GM19324 (cell line): ENCODE measurements around the gene GRID1.
"Not testable (repeated sequence)": the region's sequence is repeated elsewhere in the genome, so short reads cannot be mapped to it uniquely, and the experiment has no call there.

Source experiments
- ATAC-seq: cut with Tn5 transposase; IDR thresholded peaks from one replicate; pipeline ENCODE4 v1.9.1; 2021; ENCODE audit warnings: mild to moderate bottlenecking, moderate library complexity; ENCODE audit not compliant: unreplicated experiment, low FRiP score

GRID1 gene

DNA sequence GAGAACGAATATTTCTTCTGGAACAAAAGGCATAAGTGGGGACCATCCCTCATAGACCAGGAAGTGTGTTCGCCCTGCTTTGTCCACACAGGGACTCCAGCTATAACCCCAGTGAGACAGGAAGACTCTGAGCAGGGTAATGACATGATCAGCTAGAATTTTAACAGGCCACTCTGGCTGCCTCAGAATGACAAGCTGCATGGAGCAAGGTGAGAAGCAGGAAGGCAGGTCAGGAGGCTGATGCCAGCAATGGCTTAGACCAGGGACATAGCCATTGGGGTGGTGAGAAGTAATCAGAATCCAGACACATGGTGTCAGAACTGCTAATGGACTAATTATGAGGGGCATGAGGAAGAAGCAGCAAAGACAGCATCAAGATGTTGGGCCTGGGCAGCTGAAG lies 264.6 kb downstream of the GRID1 start:
- ATAC-seq = no peak

DNA sequence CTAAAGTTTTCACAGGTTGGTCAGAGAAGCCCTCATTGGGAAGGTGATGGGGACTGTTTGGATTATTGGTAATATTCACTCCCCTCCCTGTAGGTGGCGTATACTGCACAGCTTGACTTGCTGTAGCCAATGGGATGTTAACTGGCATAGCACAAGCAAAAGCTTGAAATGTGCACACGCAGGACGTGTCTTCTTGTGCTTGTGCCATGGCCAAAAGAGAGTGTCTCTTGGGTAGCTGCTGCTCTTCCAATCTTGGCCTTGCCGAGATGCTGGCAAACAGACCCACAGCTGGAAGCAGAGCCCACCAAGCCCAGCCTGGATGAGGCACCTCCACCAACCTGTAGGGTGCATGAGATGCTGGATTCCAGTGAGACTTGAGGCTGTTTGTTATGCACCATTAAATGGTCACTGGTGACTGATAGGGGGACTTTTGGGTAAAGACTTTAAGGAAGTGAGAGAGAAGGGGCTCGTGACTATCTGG lies 266.0 kb downstream of the GRID1 start:
- no peak for ATAC-seq

DNA sequence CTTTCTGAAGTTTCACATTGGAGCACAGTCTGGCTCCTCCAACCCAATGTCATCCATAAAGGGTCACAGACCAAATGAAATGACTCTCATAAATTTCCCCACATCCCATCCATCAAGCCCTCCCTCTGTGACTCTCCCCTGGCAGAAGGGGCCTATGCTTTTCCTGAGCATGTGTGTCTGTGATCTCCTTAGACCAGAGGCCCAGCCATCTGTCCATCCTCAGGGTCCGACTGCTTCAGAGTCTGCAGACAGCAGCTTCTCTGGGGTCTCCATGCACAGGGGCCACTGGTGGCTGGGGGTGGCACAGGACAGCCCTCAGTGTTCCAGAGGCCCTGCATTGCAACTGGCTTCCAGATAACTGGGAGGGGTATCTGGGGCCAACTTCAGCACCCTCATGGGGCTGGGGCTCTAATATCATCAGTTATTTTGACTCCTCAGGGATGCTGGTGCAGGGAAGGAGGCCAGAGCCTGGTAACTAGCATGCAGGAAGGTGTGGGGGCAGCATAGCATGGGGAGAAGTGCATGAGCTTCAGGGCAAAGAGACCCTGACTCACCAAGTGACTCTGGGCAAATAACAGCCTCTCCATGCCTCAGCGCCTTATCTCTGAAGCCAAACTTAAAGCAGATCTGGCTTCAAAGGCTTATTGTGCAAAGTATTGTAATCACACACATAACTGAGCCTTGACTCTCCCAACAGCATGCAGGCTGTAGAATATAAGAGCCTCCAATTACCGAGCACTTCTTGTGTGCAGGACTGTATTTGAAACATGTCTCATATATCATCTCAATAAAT lies 266.9 kb downstream of the GRID1 start:
- ATAC-seq = no peak

DNA sequence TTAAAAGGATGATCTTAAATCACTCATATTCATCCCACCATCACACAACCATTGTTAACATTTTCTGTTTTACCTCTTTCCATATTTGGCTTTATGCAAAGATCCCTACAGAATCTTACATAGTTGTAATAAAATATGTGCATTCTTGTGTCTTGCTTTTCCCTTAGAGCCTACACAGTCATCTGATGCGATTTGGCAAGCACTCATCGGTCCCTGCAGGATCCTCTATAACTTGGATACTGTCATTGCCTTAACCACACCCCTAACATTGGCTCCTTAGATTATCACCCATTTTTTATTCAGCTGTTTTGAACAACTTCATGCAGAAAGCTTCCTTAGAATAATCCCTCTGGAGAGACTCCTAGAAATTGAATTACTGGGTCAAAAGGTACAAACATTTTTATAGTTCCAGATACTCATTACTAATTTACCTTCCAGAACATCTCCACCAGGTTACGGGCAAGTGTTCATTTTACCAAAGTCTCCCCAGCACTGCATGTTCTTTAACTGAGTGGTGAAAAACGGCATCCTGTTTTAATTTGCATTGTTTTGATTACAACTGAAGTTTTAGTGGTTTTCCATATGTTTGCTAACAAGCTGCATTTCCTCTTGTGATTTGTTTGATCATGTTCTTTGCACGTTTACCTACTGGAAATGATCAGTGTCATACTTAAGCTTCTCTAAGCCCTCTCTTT lies 268.3 kb downstream of the GRID1 start:
- ATAC-seq = no peak

DNA sequence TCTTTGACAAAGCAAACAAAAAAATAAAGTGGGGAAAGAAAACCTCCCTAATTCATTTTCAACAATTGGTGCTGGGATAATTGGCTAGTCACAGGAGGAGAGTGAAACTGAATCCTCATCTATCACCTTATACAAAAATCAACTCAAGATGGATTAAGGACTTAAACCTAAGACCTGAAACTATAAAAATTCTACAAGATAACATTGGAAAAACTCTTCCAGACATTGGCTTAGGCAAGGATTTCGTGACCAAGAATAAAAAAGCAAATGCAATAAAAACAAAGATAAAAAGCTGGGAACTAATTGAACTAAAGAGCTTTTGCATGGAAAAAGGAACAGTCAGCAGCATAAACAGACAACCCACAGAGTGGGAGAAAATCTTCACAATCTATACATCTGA lies 271.5 kb downstream of the GRID1 start:
- not testable (repeated sequence) for ATAC-seq

DNA sequence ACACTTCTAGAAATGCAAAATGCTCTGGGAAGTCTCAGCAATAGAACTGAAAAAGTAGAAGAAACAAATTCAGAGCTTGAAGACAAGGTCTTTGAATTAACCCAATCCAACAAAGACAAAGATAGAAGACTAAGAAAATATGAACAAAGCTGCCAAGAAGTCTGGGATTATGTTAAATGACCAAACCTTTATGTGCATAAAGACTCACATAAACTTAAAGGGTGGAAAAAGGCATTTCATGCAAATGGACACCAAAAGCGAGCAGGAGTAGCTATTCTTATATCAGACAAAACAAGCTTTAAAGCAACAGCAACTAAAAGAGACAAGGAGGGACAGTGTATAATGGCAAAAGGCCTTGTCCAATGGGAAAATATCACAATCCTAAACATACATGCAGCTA lies 274.3 kb downstream of the GRID1 start:
- ATAC-seq = not testable (repeated sequence)

DNA sequence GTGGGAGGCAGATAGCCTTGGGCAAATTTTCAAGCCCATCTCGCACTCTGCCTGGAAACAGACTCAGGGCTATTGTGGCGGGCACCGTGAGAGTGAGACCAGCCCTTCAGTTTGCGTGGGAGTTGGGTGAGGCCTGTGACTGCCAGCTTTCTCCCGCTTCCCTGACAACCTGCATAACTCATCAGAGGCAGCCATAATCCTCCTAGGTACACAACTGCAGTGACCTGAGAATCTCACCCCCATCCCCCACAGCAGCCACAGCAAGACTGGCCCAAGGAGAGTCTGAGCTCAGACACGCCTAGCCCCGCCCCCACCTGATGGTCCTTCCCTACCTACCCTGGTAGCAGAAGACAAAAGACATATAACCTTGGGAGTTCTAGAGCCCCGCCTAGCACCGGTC lies 275.4 kb downstream of the GRID1 start:
- no peak for ATAC-seq

DNA sequence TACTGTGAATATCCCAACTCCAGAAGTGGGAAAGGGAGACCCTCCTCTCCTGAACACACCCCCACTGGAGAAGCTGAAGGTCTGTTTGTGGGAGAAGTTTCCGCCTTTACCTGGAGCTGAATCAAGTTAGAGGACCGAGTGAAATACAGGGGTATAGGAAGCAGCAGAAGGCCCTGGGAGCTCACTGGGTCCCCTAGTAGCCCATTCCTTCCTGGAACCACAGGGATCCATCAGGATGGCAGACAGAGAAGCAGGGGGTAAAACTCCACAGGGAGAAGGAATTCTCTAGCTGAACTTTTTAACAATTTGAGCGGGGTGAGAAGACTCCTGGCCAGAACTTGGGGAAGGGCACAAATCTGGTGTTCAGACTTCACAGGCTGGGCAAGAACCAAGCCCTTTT lies 275.8 kb downstream of the GRID1 start:
- no peak for ATAC-seq

DNA sequence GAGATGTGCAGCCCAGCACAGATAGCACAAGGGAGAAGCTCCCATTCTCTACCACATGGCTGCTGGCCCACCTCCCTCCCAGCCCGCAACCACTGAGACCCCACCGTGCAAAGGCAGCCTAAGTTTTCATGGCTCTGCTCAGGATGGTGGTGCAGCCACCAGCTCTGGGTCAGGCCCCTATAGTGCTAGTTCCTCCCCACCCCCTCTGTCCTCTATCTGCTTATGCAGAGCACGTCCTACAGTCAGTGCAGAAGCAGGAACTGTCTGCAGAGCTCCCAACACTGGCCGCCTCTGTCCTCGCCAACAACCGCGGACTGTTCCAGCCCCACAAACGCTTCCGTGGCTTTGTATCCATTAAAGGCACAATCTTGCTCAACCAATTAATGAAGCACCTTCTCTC lies 278.9 kb downstream of the GRID1 start:
- ATAC-seq = no peak

DNA sequence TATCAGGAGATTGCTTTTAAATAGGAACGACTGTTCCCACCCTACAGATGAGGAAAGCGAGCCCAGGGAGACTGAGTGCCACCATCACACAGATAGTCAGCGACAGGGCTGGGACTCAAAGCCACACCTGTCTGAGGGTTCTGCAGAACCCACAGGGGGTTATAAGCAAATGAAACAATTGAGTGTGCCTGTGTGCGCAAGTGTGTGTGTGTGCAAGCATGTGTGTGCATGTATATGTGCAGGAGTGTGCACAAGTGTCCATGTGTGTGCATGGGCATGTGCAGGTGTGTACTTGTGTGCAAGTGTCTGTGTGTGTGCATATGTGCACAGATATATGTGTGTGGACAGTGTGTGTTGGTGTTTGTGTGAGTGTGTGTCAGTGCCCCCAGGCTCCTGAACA lies 280.2 kb downstream of the GRID1 start:
- no peak for ATAC-seq

DNA sequence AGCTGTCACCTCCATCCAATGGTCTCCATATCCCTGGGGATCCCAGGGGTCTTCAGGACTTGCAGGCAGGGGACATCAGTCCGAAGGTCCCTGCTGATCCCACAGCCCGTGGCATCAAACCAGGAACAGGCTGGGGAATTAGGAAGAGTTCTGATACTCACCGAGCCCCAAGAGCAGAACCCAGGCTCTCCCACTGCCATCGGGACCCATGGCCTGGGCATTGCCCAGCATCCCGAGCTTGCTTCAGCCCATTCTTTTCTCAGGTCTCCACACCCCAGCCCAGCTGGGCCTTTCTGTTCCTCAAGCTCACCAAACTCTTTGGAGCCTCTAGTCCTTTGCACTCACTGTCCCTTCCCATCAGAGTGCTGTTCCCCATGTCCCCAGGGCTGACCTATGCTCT lies 280.9 kb downstream of the GRID1 start:
- no peak for ATAC-seq

DNA sequence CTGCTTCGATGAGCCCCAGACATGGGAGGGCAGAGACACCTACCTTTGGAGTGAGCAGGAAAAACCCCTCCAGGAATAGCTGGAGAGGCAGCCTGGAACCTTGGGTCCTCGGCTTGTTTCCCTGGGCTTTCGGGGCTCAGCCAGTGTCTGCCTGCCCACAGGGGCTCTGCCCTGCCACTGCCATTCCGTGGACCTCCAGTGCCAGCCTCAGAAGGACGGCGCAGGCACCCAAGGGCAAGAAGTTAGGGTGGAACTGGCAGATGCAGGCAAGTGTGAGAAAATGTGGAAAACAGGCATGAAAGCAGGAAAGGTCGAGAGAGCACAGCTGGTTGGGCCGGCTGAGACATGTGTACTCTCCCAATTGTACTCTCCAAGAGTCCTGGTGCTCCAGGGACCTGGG lies 281.5 kb downstream of the GRID1 start:
- no peak for ATAC-seq

DNA sequence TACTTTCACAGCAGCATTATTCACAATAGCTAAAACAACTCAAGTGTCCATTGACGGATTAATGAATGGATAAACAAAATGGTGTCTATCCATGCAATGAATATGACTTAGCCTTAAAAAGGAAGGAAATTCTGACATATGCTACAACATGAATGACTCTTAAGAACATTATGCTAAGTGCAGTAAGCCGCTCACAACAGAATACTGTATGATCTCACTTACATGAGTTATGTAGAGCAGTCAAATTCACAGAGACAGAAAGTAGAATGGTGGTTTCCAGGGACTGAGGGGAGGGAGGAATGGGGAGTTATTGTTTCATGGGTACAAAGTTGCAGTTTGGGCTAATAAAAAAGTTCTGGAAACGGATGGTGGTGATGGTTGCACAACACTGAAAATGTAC lies 282.0 kb downstream of the GRID1 start:
- ATAC-seq = no peak

DNA sequence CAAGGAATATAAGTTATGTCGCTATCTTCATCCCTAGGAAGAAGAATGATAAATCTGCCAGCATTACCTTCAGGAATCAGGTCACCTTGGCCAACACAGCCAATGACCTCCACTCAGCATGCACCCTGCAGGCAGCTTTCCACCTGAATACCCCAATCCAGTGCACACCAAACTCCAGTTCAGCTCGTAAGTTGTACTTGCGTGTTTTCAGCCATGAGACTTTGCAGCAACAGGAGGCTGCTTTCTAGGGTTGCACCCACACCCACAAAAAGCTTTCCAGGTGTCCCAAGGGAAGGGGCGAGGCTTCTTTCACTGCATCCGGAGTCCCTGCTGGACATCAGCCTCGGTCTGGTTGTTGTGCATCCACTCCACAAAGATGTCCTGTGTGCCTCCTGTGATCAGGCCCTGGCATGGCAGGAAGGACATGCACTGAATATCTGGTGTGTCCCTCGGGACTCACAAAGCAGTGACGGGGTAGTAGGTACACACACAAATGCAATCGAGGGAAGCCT lies 282.9 kb downstream of the GRID1 start:
- ATAC-seq = no peak

DNA sequence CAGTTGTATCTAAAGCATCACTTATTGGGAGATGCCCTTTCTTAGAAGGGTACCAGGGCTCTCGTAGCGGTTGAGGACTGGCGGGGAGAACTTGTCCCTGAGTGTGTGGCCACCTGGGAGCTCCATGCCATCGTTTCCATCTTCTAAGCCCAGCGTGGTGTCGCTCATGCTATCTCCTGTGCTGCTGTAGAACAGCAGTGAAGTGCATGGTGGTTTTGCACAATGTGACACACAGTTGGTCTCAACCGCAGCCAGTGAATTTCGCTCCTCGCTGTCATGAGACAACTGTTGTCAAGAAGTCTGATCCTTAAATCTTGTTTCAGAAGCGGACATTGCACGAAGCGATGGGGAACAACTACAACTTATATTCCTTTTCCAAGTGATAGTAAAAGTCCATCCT lies 283.4 kb downstream of the GRID1 start:
- no peak for ATAC-seq

DNA sequence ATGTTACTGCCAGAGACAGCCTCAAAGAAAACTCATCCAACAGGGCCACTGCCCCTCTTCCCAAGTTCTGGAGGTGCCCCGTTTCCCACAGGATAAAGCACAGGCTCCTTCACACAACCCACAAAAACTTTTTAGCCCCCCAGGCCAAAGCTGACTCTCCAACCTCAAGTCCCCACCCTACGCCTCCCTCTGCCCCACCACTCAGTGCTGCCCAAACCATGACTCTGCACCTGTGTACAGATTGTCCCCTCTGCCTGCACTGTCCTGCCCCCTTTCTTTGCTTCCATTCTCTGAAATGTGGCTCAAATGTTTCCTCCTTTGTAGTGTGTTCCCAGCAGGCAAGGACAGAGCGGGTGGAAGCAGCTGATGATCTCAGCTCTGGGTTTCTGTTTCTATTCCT lies 284.0 kb downstream of the GRID1 start:
- ATAC-seq = no peak

DNA sequence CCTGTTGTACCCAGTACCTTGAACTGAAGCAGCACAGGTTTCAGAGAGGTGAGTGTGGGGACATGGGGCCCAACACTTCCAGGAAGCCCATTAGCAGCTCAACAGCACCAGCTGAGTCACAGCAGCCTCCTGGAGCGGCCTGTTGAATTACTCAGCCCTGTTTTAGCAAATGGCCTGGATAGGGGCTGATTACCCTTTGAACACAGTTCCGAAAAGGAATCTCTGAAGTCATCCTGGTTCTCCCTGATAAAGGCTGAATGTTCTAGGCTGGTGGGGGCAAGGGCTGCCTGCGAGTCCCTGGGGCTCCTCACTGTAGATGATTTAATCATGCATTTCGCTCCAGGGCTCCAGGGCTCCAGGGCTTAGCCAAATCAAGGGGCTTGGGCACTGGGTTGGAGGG lies 287.5 kb downstream of the GRID1 start:
- ATAC-seq = no peak

DNA sequence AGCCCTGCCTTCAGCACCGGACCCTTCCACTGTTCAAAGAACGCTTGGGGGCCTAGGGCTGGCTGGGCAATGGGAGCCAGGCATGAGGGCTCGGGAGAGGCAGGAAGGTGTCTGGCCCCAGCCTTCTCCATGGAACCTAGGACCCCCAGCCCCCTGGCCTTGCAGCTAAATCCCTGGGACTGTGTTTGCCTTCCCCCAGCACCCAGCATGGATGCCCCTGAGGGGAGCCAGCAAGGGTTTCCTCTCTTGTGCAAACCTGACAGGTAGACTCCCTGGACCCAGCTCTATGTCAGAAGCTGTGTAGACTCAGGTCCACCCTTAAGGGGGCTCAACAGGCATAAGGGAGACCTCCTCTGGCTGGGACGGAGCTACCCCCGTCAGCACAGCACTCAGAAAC lies 288.0 kb downstream of the GRID1 start:
- ATAC-seq = no peak

DNA sequence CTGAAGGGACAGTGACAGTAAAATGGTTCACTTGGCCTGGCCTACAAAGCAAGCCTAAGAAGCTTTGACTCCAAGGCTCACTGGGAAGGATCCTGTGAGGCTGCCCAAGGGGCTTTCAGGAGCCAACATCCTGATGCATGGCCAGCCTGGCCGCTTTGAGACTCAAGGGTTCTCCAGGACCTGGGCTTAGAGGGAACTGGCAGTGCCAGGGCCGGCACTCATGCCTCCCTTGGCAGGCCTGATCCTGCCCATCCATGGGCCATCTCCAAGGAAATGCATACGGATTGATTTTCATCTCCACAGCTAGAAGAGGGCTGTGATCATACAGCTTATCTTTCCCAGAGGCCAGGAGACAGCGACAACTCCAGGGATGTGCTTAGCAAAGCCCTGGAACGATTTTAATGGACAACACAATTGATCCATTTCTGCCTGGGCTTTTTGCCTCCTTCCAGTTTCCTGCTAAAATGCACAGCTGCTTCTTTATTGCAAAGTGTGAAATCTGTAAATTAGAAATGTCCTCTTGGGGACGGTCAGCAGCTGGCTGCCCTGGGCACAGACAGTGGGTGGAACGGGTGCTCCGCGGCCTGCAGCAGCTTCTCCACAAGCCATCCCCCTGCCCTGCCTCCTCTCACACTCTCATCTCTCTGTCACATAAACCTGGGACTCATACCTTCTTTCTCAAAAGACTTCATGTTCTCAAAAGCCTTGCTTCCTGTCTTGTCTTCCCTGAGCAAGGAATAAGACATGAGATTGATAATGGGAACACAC lies 288.5 kb downstream of the GRID1 start:
- ATAC-seq = no peak

DNA sequence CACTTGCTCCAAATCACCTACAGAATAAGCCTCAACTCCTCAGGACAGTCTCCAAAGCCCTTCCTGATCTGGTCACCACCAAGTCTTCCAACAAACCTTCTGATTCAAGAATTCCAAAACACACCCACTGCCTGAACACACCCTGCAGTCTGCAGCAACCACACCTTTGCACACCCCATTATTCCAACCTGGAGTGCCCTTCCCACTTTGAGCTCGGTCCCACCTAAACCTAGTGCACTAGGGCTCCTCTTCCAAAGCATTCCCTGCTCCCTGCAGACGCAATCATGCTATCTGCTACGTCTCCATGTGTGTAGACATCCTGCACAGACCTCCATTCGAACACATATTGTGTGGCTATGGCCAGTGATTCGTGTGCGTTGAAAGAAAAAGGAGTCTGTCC lies 289.3 kb downstream of the GRID1 start:
- no peak for ATAC-seq

DNA sequence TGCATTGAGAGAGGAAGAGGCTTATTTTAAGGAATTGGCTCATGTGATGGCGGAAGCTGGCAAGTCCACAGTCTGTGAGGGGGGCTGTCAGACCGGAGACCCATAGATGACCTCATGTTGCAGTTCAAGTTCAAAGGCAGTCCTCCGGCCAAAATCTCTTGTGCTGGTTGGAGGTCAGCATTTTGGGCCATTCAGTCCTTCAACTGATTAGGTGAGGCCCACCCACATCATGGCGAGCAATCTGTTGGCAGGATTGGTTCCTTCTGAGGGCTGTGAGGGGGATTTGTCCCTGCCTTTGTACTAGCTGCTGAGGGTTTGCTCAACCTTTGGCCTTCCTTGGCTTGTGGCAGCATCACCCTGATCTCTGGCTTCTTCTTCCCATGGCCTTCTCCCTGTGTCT lies 290.1 kb downstream of the GRID1 start:
- not testable (repeated sequence) for ATAC-seq
